GM12891 (cell line): ENCODE results near the gene PHPT1.

Experiments
- DNase-seq: peaks from one replicate; pipeline ENCODE4 v3.0.0; 2011; ENCODE audit warnings: low spot score; ENCODE audit not compliant: insufficient read length
- FAIRE-seq: peaks from 2 replicates; lab custom pipeline; 2011; peaks lifted over from hg19 to GRCh38; lab: Jason Lieb, UNC
- PAX5 ChIP-seq: IDR thresholded peaks from 2 replicates; pipeline ENCODE4 v1.6.1; 2011; ENCODE audit warnings: low read length, moderate library complexity, mild to moderate bottlenecking; ENCODE audit not compliant: insufficient read depth, severe bottlenecking
- POLR2A ChIP-seq: IDR thresholded peaks from 2 replicates; pipeline ENCODE4 v1.6.1; 2011; ENCODE audit warnings: low read depth, low read length, control low read depth
- POLR2AphosphoS5 ChIP-seq: IDR thresholded peaks from 2 replicates; pipeline ENCODE4 v1.6.1; 2011; ENCODE audit warnings: low read depth, low read length, control low read depth
- POU2F2 ChIP-seq: IDR thresholded peaks from 2 replicates; pipeline ENCODE4 v1.6.1; 2011; ENCODE audit warnings: low read depth, mild to moderate bottlenecking, control low read depth, low read length, moderate library complexity
- SPI1 ChIP-seq: IDR thresholded peaks from 2 replicates; pipeline ENCODE4 v1.6.1; 2011; ENCODE audit warnings: low read depth, low read length, control low read depth
- TAF1 ChIP-seq: IDR thresholded peaks from 2 replicates; pipeline ENCODE4 v1.6.1; 2011; ENCODE audit warnings: low read depth, low read length, control low read depth

The PHPT1 gene

DNA sequence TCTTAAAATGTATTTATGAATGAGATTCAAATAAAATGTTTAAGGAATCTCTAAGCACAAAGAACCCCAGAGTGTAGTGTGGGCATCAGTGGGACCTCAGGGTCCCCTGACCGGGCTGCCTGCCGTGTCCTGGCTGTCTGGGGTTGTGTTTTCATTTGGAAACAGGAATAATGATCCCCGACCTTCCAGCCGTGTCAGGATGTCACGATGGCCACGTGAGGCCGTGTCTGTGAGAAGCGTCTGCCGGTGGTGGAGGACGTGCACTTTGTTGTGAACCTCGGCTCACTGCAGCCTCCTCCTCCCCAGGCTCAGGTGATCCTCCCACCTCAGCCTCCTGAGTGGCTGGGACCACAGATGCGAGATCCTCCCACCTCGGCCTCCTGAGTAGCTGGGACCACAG is 41.5 kb downstream of the PHPT1 start:
- TF ChIP-seq POLR2AphosphoS5: no peak
- no peak for TF ChIP-seq SPI1
- no peak for TF ChIP-seq POU2F2
- TF ChIP-seq PAX5: no peak
- no peak for TF ChIP-seq POLR2A
- TF ChIP-seq TAF1: no peak
- FAIRE-seq (no peak), DNase-seq (no peak)

GRCh38 chr9:136896027-136896426 is 46.8 kb downstream of the PHPT1 start:
- TF ChIP-seq SPI1 (no peak), POLR2A (no peak), POLR2AphosphoS5 (no peak), PAX5 (no peak), TAF1 (no peak), POU2F2 (no peak)
- DNase-seq: no peak
- no peak for FAIRE-seq

GRCh38 chr9:136898483-136899100 is 49.4 kb downstream of the PHPT1 start:
- FAIRE-seq (no peak), DNase-seq (no peak)
- TF ChIP-seq POU2F2: no peak
- TF ChIP-seq PAX5: no peak
- no peak for TF ChIP-seq TAF1
- TF ChIP-seq POLR2A: no peak
- no peak for TF ChIP-seq SPI1
- no peak for TF ChIP-seq POLR2AphosphoS5

- TF ChIP-seq POLR2AphosphoS5 (no peak), PAX5 (no peak), SPI1 (no peak), POLR2A (no peak), TAF1 (no peak), POU2F2 (no peak)
- FAIRE-seq (peak; percentile 94), DNase-seq (peak; percentile 71)
These were observed 50.0 kb downstream of the PHPT1 start for GRCh38 chr9:136899196-136899595.

- TF ChIP-seq POLR2AphosphoS5 (no peak), PAX5 (no peak), TAF1 (no peak), POLR2A (no peak), POU2F2 (no peak), SPI1 (no peak)
- FAIRE-seq (no peak), DNase-seq (no peak)
These were observed 51.3 kb downstream of the PHPT1 start for GRCh38 chr9:136900556-136900955.
